Right lobe of liver (tissue), 4 donors: Measurements from ENCODE around the gene BMP8A.

Experiments
- POLR2A ChIP-seq: fragments of 450-650 bp; IDR thresholded peaks from one replicate; pipeline ENCODE4 v1.6.1; 2017; ENCODE audit warnings: antibody characterized with exemption, mild to moderate bottlenecking
- TF ChIP-seq, protein P1 (sequence below), 4 donors: fragments of 200-600 bp in 3 of 4; fragments of 450-650 bp in 1 of 4; IDR thresholded peaks; one replicate each; pipeline versions ENCODE4 v1.5.1 to v1.8.0; 2016 to 2022; ENCODE audit warnings: antibody characterized with exemption in 4 of 4, mild to moderate bottlenecking in 2 of 4
- donor health status: DM: no; HTN: no; CAD: no.
- donor health status: DM: no; HTN: no; CAD: no.
- donor health status: DM: no; HTN: yes; CAD: no.

GRCh38 chr1:39561279-39561678 lies 69.8 kb downstream of the BMP8A start:
- TF ChIP-seq, protein P1, sequence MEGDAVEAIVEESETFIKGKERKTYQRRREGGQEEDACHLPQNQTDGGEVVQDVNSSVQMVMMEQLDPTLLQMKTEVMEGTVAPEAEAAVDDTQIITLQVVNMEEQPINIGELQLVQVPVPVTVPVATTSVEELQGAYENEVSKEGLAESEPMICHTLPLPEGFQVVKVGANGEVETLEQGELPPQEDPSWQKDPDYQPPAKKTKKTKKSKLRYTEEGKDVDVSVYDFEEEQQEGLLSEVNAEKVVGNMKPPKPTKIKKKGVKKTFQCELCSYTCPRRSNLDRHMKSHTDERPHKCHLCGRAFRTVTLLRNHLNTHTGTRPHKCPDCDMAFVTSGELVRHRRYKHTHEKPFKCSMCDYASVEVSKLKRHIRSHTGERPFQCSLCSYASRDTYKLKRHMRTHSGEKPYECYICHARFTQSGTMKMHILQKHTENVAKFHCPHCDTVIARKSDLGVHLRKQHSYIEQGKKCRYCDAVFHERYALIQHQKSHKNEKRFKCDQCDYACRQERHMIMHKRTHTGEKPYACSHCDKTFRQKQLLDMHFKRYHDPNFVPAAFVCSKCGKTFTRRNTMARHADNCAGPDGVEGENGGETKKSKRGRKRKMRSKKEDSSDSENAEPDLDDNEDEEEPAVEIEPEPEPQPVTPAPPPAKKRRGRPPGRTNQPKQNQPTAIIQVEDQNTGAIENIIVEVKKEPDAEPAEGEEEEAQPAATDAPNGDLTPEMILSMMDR (IDR thresholded peaks at IDR 0.05): no peak
- no peak for TF ChIP-seq POLR2A
